MCF 10A (cell line): ENCODE measurements around the gene MARCHF2. TPM values are rescaled to one million over a fixed set of nuclear protein-coding genes. Genes with fewer than 3 reads are reported as not detected.
"Not testable (repeated sequence)": the region's sequence is repeated elsewhere in the genome, so short reads cannot be mapped to it uniquely, and the experiment has no call there.

Experiments
- BruUV-seq: library from RNA; stranded (reverse); fragments of 400-500 nt; replicated peaks from 2 replicates; lab custom pipeline; 2021; lab: Mats Ljungman, UMichigan
- CTCF ChIA-PET: fragments of 300-600 bp; sonication (Branson Sonifier 250); formaldehyde crosslinking; extraction: SDS; loops from one replicate; lab custom pipeline; 2021; ENCODE audit warnings: antibody characterized with exemption, inconsistent platforms; lab: Yijun Ruan, JAX
- POLR2A ChIA-PET: fragments of 300-600, 350-650 bp; sonication (Branson Sonifier 250); formaldehyde crosslinking; extraction: SDS; loops from one replicate; lab custom pipeline; 2020; ENCODE audit warnings: antibody characterized with exemption, inconsistent platforms; lab: Yijun Ruan, JAX
- DNase-seq: peaks from one replicate; pipeline ENCODE4 v3.0.0-alpha.2; 2018; ENCODE audit not compliant: unreplicated experiment
- H3K27ac Mint-ChIP-seq: one replicate; pipeline ENCODE4 v1.8.0; 2022; ENCODE audit warnings: mild to moderate bottlenecking, low read depth, mixed read lengths; ENCODE audit not compliant: unreplicated experiment
- H3K27me3 Mint-ChIP-seq: one replicate; pipeline ENCODE4 v1.8.0; 2022; ENCODE audit warnings: mixed read lengths; ENCODE audit not compliant: insufficient read depth, unreplicated experiment
- H3K36me3 Mint-ChIP-seq: one replicate; pipeline ENCODE4 v1.8.0; 2022; ENCODE audit warnings: mild to moderate bottlenecking, moderate library complexity, mixed read lengths; ENCODE audit not compliant: insufficient read depth, unreplicated experiment
- H3K4me1 Mint-ChIP-seq: one replicate; pipeline ENCODE4 v1.8.0; 2022; ENCODE audit warnings: mixed read lengths; ENCODE audit not compliant: insufficient read depth, unreplicated experiment
- H3K4me3 Mint-ChIP-seq: one replicate; pipeline ENCODE4 v1.8.0; 2022; ENCODE audit warnings: mild to moderate bottlenecking, moderate library complexity, mixed read lengths; ENCODE audit not compliant: unreplicated experiment
- H3K9me3 Mint-ChIP-seq: one replicate; pipeline ENCODE4 v1.8.0; 2022; ENCODE audit warnings: mixed read lengths; ENCODE audit not compliant: unreplicated experiment
- CTCF ChIP-seq: fragments of 200-600 bp; IDR thresholded peaks from one replicate; pipeline ENCODE4 v1.8.0; 2022; ENCODE audit warnings: antibody characterized with exemption, mild to moderate bottlenecking; ENCODE audit not compliant: unreplicated experiment
- intact Hi-C: fragments of 100-400 bp; cut with micrococcal nuclease; formaldehyde crosslinking; loops from 2 replicates; pipeline ENCODE4 v1.14.1; 2022
- total RNA-seq: library from RNA; stranded (reverse); gene quantifications from 2 replicates; pipeline ENCODE4 v1.2.3, GENCODE V29; 2022

The MARCHF2 gene
- total RNA-seq, 1 experiment from 2014 or later = 8.3 TPM

DNA sequence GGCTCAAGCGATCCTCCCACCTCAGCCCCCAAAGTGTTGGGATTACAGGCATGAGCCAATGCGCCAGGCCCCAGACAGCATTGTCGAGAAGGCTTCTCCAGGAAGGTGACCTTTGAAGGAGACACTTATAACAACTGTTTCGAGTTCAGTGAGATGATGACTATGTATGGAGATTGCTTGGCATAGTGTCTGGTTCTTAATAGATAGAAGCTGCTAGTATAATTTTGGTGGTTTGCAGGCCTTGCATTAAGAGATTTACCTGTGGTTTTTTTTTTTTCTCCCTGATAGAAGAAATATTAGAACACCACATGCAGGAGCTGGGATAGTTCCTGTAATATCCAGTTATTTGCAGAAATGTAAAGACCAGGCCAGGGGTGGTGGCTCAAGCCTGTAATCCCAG is 3.7 kb downstream of the MARCHF2 start:
- no peak for DNase-seq
- Mint-ChIP-seq H3K4me1 (no peaks in the 10 kb centered on the region), H3K27me3 (no peaks in the 10 kb centered on the region), H3K36me3 (no peaks in the 10 kb centered on the region), H3K9me3 (no peaks in the 10 kb centered on the region), H3K4me3 (no peak overlapping the region), H3K27ac (no peak overlapping the region)
- intact Hi-C loops = no loop called here
- no peak for TF ChIP-seq CTCF
- ChIA-PET POLR2A (no interaction called here), CTCF (no interaction called here)
- no TSS peak for BruUV-seq

GRCh38 chr19:8421484-8422461 is 8.7 kb downstream of the MARCHF2 start:
- no peak for TF ChIP-seq CTCF
- Mint-ChIP-seq H3K27ac (no peak overlapping the region), H3K4me1 (no peaks in the 10 kb centered on the region), H3K4me3 (no peak overlapping the region), H3K27me3 (no peaks in the 10 kb centered on the region), H3K36me3 (no peaks in the 10 kb centered on the region), H3K9me3 (no peaks in the 10 kb centered on the region)
- CTCF ChIA-PET = interaction anchor here (0.6 to 2.5 kb wide), 4 partner anchors 8 to 67 kb away, joined by 3 to 15 read pairs (median 4); partner anchors contain the start of gene MARCHF2
- no TSS peak for BruUV-seq
- no peak for DNase-seq
- intact Hi-C loops = no loop called here
- POLR2A ChIA-PET = interaction anchor here (0.6 to 3.3 kb wide), 2 partner anchors 24 kb away, joined by 6 to 42 read pairs; partner anchors contain the start of gene HNRNPM

DNA sequence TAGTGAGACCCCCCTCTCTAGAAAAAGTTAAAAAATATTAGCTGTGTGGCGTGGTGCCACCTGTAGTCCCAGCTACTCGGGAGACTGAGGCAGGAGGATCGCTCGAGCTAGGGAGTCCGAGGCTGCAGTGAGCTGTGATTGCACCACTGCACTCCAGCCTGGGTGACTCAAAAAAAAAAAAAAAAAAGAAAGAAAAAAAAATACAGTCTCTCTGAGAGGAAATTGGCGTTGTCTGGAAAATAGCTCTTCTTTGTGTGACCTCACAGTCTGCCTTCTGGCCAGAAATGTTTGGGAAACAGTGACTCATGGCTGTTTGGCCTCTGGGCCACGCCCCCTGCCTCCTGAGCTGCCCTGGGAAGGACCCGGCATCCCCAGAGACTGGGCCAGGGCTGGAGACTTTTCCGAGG is 10.7 kb downstream of the MARCHF2 start:
- H3K27me3 Mint-ChIP-seq = no peaks in the 10 kb centered on the region
- no peaks in the 10 kb centered on the region for H3K9me3 Mint-ChIP-seq
- no peak for TF ChIP-seq CTCF
- DNase-seq = peak; percentile 99
- H3K4me1 Mint-ChIP-seq = no peaks in the 10 kb centered on the region
- peak overlapping the region; percentile 57 for H3K27ac Mint-ChIP-seq
- no peaks in the 10 kb centered on the region for H3K36me3 Mint-ChIP-seq
- H3K4me3 Mint-ChIP-seq = no peak overlapping the region
- ChIA-PET POLR2A (interaction anchor here (0.6 to 3.3 kb wide), 8 partner anchors 9 to 1695 kb away, joined by 3 to 42 read pairs (median 4); partner anchors contain the start of genes HNRNPM, MARCHF2, NDUFA7 and RAB11B), CTCF (interaction anchor here (0.5 to 2.8 kb wide), 7 partner anchors 10 to 1664 kb away, joined by 3 to 15 read pairs (median 4); partner anchors contain the start of gene MARCHF2)
- BruUV-seq = no TSS peak
- intact Hi-C loops = loop anchor here (1.0 kb wide), 1 partner anchor 20 kb away; the partner anchor contains the start of gene HNRNPM

DNA sequence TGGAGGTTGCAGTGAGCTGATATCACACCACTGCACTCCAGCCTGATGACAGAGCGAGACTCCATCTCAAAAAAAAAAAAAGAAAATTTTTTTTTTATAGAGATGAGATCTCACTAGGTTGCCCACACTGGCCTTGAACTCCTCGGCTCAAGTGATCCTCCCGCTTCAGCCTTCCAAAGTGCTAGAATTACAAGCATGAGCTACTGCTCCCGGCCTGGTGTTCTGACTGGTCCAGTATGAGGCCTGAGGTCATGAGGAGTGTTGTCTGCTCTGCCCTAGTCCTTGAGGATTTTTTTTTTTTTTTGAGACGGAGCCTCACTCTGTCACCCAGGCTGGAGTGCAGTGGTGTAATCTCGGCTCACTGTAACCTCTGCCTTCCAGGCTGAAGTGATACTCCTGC is 12.2 kb downstream of the MARCHF2 start:
- H3K4me1 Mint-ChIP-seq, H3K9me3 Mint-ChIP-seq, DNase-seq, H3K27me3 Mint-ChIP-seq, H3K27ac Mint-ChIP-seq, BruUV-seq, H3K36me3 Mint-ChIP-seq, H3K4me3 Mint-ChIP-seq, intact Hi-C loops: not testable (repeated sequence)
- CTCF ChIA-PET = interaction anchor here (0.6 to 2.8 kb wide), 4 partner anchors 8 to 88 kb away, joined by 3 to 10 read pairs (median 4); partner anchors contain the start of gene ZNF414
- POLR2A ChIA-PET = interaction anchor here (0.6 to 3.3 kb wide), 4 partner anchors 20 to 200 kb away, joined by 3 to 42 read pairs (median 3); partner anchors contain the start of gene HNRNPM
